Hippocampal formation (tissue), 2 donors: ENCODE data around the gene SEMA3E.
"Not testable (repeated sequence)": the region's sequence is repeated elsewhere in the genome, so short reads cannot be mapped to it uniquely, and the experiment has no call there.

ENCODE experiments used
- DNase-seq, 2 donors: peaks; one replicate each; lab custom pipeline; 2025; lab: John Stamatoyannopoulos, UW

Gene SEMA3E

GRCh38 chr7:83559887-83560286 is 89.1 kb downstream of the SEMA3E start:
- no peak for DNase-seq

DNA sequence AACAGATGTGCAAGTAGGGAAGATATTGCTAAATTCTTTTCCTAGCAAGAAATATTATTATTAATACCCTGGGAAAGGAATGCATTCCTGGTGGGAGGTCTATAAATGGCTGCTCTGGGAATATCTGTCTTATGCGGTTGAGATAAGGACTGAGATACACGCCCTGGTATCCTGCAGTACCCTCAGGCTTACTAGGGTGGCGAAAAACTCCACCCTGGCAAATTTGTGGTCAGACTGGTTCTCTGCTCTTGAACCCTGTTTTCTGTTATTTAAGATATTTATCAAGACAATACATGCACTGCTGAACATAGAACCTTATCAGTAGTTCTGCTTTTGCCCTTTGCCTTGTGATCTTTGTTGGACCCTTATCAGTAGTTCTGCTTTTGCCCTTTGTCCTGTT is 96.4 kb downstream of the SEMA3E start:
- not testable (repeated sequence) for DNase-seq

GRCh38 chr7:83550100-83550499 is 98.8 kb downstream of the SEMA3E start:
- no peak for DNase-seq

DNA sequence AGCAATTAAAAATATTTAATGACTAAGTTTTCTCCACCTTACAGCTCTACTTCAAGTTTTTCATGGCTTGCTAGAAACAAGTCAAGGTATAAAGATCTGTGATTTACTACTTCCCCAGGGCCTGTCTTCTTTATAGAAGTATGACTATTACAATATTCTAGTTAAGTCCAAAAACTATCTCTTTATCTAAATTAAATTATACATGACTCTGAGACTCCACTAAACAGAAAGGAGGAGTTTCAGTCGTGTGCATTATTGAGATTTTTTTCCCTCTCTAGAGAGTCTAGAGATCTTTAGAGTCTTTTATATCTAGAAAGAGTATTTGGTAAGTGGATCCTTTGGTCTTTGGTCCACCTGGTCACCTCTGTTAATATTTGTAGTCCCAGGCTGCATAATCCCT is 100.7 kb downstream of the SEMA3E start:
- no peak for DNase-seq

DNA sequence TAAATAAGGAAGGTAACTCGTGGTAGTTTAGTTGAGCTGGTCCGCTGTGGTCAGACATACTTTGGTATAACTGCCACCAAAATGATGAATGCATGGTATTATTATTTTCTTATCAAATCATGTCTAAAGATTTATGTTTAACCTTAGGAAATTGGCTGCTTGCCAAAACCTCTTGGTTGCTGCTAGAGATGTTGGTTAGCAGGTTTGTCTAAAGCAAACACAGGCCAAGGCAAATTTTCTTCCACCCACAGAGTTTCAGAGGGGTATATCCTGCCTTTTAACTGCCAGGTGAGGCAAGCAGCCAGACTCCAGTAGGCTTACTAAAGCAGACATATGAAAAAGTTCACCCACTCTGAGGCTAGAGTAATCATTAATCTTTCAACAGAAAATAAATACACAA is 101.4 kb downstream of the SEMA3E start:
- no peak for DNase-seq

DNA sequence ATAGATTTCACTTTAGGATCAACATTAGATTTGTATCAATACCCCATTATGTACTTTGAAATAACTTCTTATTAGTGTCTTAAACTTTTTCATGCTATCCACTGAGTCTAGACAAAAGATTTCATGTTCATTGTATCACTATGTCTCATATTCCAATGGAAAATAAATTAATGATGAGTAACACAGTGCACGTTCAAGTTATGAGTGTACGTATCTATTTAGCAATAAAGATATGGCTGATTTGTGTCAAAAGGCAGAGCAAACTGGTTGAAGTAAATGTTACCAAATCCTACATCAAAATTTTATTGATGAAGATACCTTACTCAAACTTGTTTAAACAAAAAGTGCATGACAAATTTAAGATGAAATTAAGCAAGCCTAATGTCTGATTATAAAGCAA is 102.4 kb downstream of the SEMA3E start:
- no peak for DNase-seq

- no peak for DNase-seq
Measured at GRCh38 chr7:83541187-83541960, 107.6 kb downstream of the SEMA3E start.

GRCh38 chr7:83534488-83534887 is 114.5 kb downstream of the SEMA3E start:
- no peak for DNase-seq

DNA sequence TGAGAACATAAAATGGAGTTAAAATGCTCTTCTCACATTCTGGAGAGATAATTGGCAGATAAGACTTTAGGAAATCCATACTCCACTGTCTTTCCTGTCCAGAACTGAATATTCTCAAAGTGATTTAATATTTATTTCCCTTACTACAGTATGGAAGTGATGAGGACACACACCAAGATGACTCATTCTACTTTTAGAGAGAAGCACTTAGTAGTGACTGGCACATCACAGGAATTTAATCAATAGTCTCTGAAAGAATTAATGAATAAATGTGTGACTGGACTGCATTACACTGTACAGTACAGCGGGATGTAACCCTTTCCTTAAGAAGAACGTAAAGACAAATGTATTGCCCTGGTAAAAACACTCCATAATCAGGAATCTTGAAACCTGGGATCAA is 116.7 kb downstream of the SEMA3E start:
- DNase-seq, result no peak

- no peak for DNase-seq
Measured at GRCh38 chr7:83531766-83532165, 117.2 kb downstream of the SEMA3E start.

- DNase-seq, result no peak
Measured at GRCh38 chr7:83528925-83529423, 120.0 kb downstream of the SEMA3E start.

DNA sequence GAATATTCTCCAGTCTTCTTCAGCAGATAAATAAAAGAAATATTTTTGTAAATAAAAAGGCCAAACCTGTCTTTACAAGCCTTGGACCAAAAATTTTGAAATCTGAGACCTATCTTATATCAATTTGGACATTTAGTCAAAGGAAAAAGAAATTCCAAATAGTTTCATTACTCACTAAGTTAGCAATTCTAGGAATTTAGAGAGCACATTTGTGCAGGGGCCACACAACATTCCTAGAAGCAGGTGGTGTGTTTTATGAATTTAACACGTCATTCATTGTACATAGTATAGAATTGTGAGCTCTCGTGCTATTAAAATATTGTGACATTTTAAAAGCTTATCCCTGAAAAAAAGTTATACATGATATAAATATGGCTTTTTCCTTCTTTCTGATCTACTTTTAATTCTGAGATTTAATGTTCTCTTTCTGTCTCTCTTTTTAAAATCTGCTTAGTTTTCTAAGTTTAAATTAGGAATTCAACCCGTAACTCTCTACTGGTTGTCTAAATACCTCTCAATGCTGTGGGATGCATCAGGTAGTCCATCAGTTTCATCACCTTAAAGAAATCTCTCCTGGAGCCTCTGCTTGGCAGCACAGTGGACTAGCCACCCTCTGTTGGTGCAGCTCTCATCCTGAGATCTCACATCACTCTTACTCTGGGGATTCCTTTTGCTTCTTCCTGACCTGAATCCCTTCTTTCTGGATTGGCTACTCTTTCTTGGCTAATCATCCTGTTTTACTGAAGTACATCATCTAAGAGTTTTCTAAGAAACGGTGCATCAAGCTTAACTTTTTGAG is 124.5 kb downstream of the SEMA3E start:
- no peak for DNase-seq

- no peak for DNase-seq
Measured at GRCh38 chr7:83520726-83521125, 128.2 kb downstream of the SEMA3E start.

- no peak for DNase-seq
Measured at GRCh38 chr7:83519240-83519639, 129.7 kb downstream of the SEMA3E start.

- no peak for DNase-seq
Measured at GRCh38 chr7:83517035-83517700, 131.8 kb downstream of the SEMA3E start.

DNA sequence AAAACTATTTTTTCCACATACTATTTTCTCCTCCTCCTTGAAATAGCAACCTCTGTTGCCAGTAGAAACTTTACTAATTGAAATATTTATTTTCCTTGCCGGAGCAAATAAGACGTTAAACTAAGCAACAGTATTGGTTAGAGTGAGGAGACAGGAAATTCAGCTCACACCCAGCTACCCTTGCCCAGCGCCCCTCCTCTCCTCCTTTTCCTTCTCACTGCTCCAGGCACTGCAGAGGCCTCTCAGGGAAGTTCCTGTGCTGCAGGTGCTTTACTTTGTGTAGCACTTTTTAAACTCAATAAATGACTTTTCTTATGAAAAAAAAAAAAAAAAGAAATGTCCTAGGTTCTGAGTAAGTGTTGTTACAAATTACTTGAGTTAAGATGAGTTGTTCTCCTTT is 134.0 kb downstream of the SEMA3E start:
- DNase-seq, result no peak

- no peak for DNase-seq
Measured at GRCh38 chr7:83509255-83510021, 139.5 kb downstream of the SEMA3E start.

GRCh38 chr7:83504330-83504729 is 144.6 kb downstream of the SEMA3E start:
- no peak for DNase-seq

GRCh38 chr7:83502636-83503035 is 146.3 kb downstream of the SEMA3E start:
- no peak for DNase-seq

GRCh38 chr7:83494683-83495082 is 154.3 kb downstream of the SEMA3E start:
- DNase-seq, result no peak

DNA sequence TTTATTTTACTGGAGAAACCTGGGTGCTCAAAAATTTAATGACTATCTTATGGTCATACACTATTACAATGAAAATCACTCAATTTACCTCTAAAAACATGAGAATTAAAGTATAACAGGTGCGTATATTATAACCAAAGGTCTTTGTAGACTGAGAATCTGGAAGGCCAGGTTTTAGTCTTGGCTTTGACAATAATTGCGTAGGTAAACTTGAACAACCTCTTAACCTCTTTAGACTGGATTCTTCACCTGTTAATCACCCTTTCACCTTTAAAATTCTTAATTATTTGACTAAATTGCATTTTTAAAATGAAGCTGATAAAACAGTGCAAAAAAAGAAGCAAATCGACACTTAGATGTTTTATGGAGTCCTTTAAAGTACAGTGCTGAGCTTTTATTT is 156.1 kb downstream of the SEMA3E start:
- no peak for DNase-seq

- no peak for DNase-seq
Measured at GRCh38 chr7:83487801-83488200, 161.1 kb downstream of the SEMA3E start.
